Right cardiac atrium (tissue), 5 donors: ENCODE data around the gene RBMXL3. TPM values are rescaled to one million over a fixed set of nuclear protein-coding genes. Genes with fewer than 3 reads are reported as not detected.
"Not testable (repeated sequence)": the region's sequence is repeated elsewhere in the genome, so short reads cannot be mapped to it uniquely, and the experiment has no call there.

Experiments
- ATAC-seq, 2 donors: fragments of 200-7000 bp; cut with Tn5 transposase; one replicate each; pipeline versions ENCODE4 v1.8.0 to v1.9.1; 2020; ENCODE audit warnings: moderate library complexity in 2 of 2, mild to moderate bottlenecking in 1 of 2
- DNase-seq, 3 donors: peaks; one replicate each; pipeline ENCODE4 v3.0.0-alpha.2; 2020
- H3K27ac ChIP-seq: one replicate; pipeline ENCODE4 v1.5.1; 2013; ENCODE audit warnings: mild to moderate bottlenecking, low read length, control low read depth, moderate library complexity
- H3K27me3 ChIP-seq: one replicate; pipeline ENCODE4 v1.6.1; 2013; ENCODE audit not compliant: control insufficient read depth, insufficient read depth
- H3K4me1 ChIP-seq: one replicate; pipeline ENCODE4 v1.6.1; 2013; ENCODE audit warnings: low read length; ENCODE audit not compliant: control insufficient read depth, insufficient read depth
- H3K4me3 ChIP-seq: one replicate; pipeline ENCODE4 v1.5.1; 2013; ENCODE audit warnings: low read length, control low read depth
- H3K9me3 ChIP-seq: one replicate; pipeline ENCODE4 v1.6.1; 2013; ENCODE audit warnings: low read length; ENCODE audit not compliant: control insufficient read depth
- WGBS: extraction: QIAGEN DNeasy Blood & Tissue Kit; methylation state at CpG from one replicate; pipeline ENCODE4 v1.1.7; 2013; 5-methylcytosine and 5-hydroxymethylcytosine counted together
- intact Hi-C, 4 donors: fragments of 100-400 bp; cut with DNase I; formaldehyde crosslinking; loops; one replicate each; pipeline versions ENCODE4 v1.11.0 to v1.14.0; 2022 to 2023
- polyA plus RNA-seq: library from polyadenylated mRNA; stranded (reverse); fragments of 200-250 nt; gene quantifications from one replicate; pipeline ENCODE4 v1.2.3, GENCODE V29; 2013
- total RNA-seq, 4 donors: library from RNA; stranded (reverse); fragmentation: NEBNext Ultra II Directional; extraction: Animal tissue kit (Norgen Biotek cat#: 25700); gene quantifications; one replicate each; pipeline ENCODE4 v1.2.1, GENCODE V29; 2021
- donor health status: healthy with polysubstance abuse.
- donor health status: DM: no; HTN: yes; CAD: no.
- donor health status: DM: no; HTN: no; CAD: no.
- donor health status: DM: no; HTN: yes; CAD: no; lungs with severe emphysema.
- donor health status: DM: yes; HTN: yes; CAD: no.

The RBMXL3 gene
- total and polyA plus RNA-seq, 5 donors, result not detected

GRCh38 chrX:115191490-115192243, 2.5 kb downstream of the RBMXL3 start:
- H3K9me3 ChIP-seq, result no peaks in the 10 kb centered on the region
- intact Hi-C loops, result no loop called here
- H3K4me3 ChIP-seq, result no peak overlapping the region
- peaks cover 5% of the 10 kb centered on the region for H3K4me1 ChIP-seq
- no peaks in the 10 kb centered on the region for H3K27me3 ChIP-seq
- no peak overlapping the region for H3K27ac ChIP-seq
- WGBS, result 97% methylated on average over 64 of the region's 64 CpGs
- no peak for ATAC-seq
- peak in 1 of 3 donors; percentile 27 for DNase-seq

GRCh38 chrX:115192244-115192700, 3.1 kb downstream of the RBMXL3 start:
- no peaks in the 10 kb centered on the region for H3K9me3 ChIP-seq
- H3K27ac ChIP-seq, result no peak overlapping the region
- 95% methylated on average over 35 of the region's 35 CpGs for WGBS
- H3K4me1 ChIP-seq, result peaks cover 5% of the 10 kb centered on the region
- intact Hi-C loops, result no loop called here
- no peak overlapping the region for H3K4me3 ChIP-seq
- ATAC-seq (no peak), DNase-seq (no peak)
- no peaks in the 10 kb centered on the region for H3K27me3 ChIP-seq

GRCh38 chrX:115204040-115204439, 14.8 kb downstream of the RBMXL3 start:
- no peaks in the 10 kb centered on the region for H3K9me3 ChIP-seq
- intact Hi-C loops, result no loop called here
- DNase-seq (no peak), ATAC-seq (no peak)
- H3K27ac ChIP-seq, result no peak overlapping the region
- 100% methylated on average over 1 of the region's 1 CpG for WGBS
- H3K4me1 ChIP-seq, result no peaks in the 10 kb centered on the region
- no peak overlapping the region for H3K4me3 ChIP-seq
- H3K27me3 ChIP-seq, result no peaks in the 10 kb centered on the region

- H3K27me3 ChIP-seq, ATAC-seq, DNase-seq, H3K27ac ChIP-seq, H3K4me1 ChIP-seq, H3K4me3 ChIP-seq, intact Hi-C loops, H3K9me3 ChIP-seq: not testable (repeated sequence)
These were observed 20.3 kb downstream of the RBMXL3 start for GRCh38 chrX:115209547-115209946.

- Histone ChIP-seq H3K27ac (no peak overlapping the region), H3K27me3 (no peaks in the 10 kb centered on the region), H3K4me3 (no peak overlapping the region), H3K4me1 (no peaks in the 10 kb centered on the region), H3K9me3 (no peaks in the 10 kb centered on the region)
- ATAC-seq (no peak), DNase-seq (no peak)
- WGBS, result 50% methylated on average over 1 of the region's 1 CpG
- intact Hi-C loops, result no loop called here
These were observed 24.9 kb downstream of the RBMXL3 start for GRCh38 chrX:115214151-115214550.

- ATAC-seq, result no peak
- WGBS, result 76% methylated on average over 3 of the region's 3 CpGs
These were observed 25.4 kb downstream of the RBMXL3 start for GRCh38 chrX:115214605-115215004.

GRCh38 chrX:115217346-115217745, 28.1 kb downstream of the RBMXL3 start:
- WGBS, result 97% methylated on average over 4 of the region's 4 CpGs

More at GRCh38 chrX:115214605-115215004, 25.4 kb downstream of the RBMXL3 start:
- Histone ChIP-seq H3K27me3 (no peaks in the 10 kb centered on the region), H3K4me3 (no peak overlapping the region), H3K4me1 (no peaks in the 10 kb centered on the region), H3K9me3 (no peaks in the 10 kb centered on the region), H3K27ac (no peak overlapping the region)
- intact Hi-C loops, result no loop called here
- DNase-seq, result no peak

GRCh38 chrX:115226929-115227328, 37.7 kb downstream of the RBMXL3 start:
- no peaks in the 10 kb centered on the region for H3K9me3 ChIP-seq
- no peak overlapping the region for H3K4me3 ChIP-seq
- H3K4me1 ChIP-seq, result no peaks in the 10 kb centered on the region
- ATAC-seq (peak in 1 of 2 donors; percentile 25), DNase-seq (no peak)
- intact Hi-C loops, result no loop called here
- no peak overlapping the region for H3K27ac ChIP-seq
- H3K27me3 ChIP-seq, result no peaks in the 10 kb centered on the region
- WGBS, result 21% methylated on average over 1 of the region's 1 CpG

More at GRCh38 chrX:115217346-115217745, 28.1 kb downstream of the RBMXL3 start:
- H3K4me1 ChIP-seq, H3K9me3 ChIP-seq, intact Hi-C loops, H3K4me3 ChIP-seq, DNase-seq, ATAC-seq, H3K27ac ChIP-seq, H3K27me3 ChIP-seq: not testable (repeated sequence)

- Histone ChIP-seq H3K27me3 (no peaks in the 10 kb centered on the region), H3K4me1 (no peaks in the 10 kb centered on the region), H3K9me3 (no peaks in the 10 kb centered on the region), H3K27ac (no peak overlapping the region), H3K4me3 (no peak overlapping the region)
- ATAC-seq, result no peak
- WGBS, result 36% methylated on average over 4 of the region's 4 CpGs
- intact Hi-C loops, result no loop called here
- no peak for DNase-seq
These were observed 40.3 kb downstream of the RBMXL3 start for GRCh38 chrX:115229337-115230003.

- intact Hi-C loops, result no loop called here
- Histone ChIP-seq H3K9me3 (no peaks in the 10 kb centered on the region), H3K4me1 (no peaks in the 10 kb centered on the region), H3K27me3 (no peaks in the 10 kb centered on the region), H3K27ac (peak overlapping the region; percentile 42), H3K4me3 (peak overlapping the region; percentile 65)
- DNase-seq (no peak), ATAC-seq (no peak)
- WGBS, result 1% methylated on average over 6 of the region's 6 CpGs
These were observed 43.8 kb downstream of the RBMXL3 start for GRCh38 chrX:115232933-115233496.
